ENCODE results near the gene VCAM1. TPM values are rescaled to one million over a fixed set of nuclear protein-coding genes. Genes with fewer than 3 reads are reported as not detected.
A peak's percentile ranks its signal among the peaks of the same experiment; 100 is the strongest.

VCAM1 gene
- total and polyA plus RNA-seq, 2 experiments from 2014 or later, result not detected

DNA sequence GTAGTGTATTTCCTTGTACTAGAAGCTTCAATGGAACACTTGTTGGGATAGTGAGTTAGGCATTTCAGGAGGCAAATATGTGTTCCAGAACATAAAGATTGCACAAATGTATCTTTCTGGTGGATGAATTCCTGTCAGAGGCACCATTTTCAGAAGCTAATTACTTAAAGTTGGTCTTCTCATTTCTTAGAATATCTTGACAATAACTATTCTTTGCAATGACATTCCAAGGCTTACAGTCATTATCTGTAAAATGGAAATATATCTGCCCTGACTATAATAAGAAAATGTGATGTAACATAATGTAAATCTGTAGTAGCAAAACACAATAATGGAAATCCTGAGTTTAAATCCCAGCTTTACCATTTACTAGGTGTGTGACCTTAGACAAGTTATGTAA is 2.7 kb downstream of the VCAM1 start (continued):
- TF ChIP-seq STAT1 (IDR thresholded peaks at IDR 0.05; ENCODE audit: unreplicated experiment) (no peak), NANOG (IDR thresholded peaks at IDR 0.05; ENCODE audit: borderline replicate concordance) (no peak), CTCF (conservative IDR thresholded peaks at IDR 0.05; ENCODE audit: low read depth in 2 of 2) (no peak), JUNB (IDR thresholded peaks at IDR 0.05; ENCODE audit: unreplicated experiment) (no peak)

- no peaks in the 10 kb centered on the region for H3K27me3 ChIP-seq (ENCODE audit: insufficient read depth)
- ATAC-seq, result no peak
- H3K36me3 Mint-ChIP-seq (ENCODE audit: low read depth), result no peaks in the 10 kb centered on the region
- no peaks in the 10 kb centered on the region for H3K27me3 Mint-ChIP-seq (ENCODE audit: insufficient read depth, low read depth, poor library complexity)
- peaks cover 7% of the 10 kb centered on the region; the same call in 2 of the 3 replicates for H3K4me1 Mint-ChIP-seq
- H4K20me1 ChIP-seq (replicated peaks; ENCODE audit: insufficient read depth), result no peaks in the 10 kb centered on the region
- H3K4me3 Mint-ChIP-seq, result no peak overlapping the region
- H3F3A ChIP-seq (replicated peaks; ENCODE audit: low read depth), result no peaks in the 10 kb centered on the region
- H3K36me3 ChIP-seq (ENCODE audit: insufficient read depth), result no peaks in the 10 kb centered on the region
- no peak for DNase-seq (ENCODE audit: low spot score)
- no peak overlapping the region for H3K4me2 ChIP-seq
- H3K27ac ChIP-seq (ENCODE audit: low read depth), result no peak overlapping the region
- H3K9me3 Mint-ChIP-seq, result no peaks in the 10 kb centered on the region
- no peaks in the 10 kb centered on the region for H3K4me1 ChIP-seq (ENCODE audit: insufficient read depth)
- no peak overlapping the region for H3K4me3 ChIP-seq
- no peak overlapping the region for H3K27ac Mint-ChIP-seq
- no peaks in the 10 kb centered on the region for H3K79me2 ChIP-seq (replicated peaks; ENCODE audit: insufficient read depth)
- no peak overlapping the region for H2AFZ ChIP-seq
- no peak for TF ChIP-seq JUNB (IDR thresholded peaks at IDR 0.05; ENCODE audit: unreplicated experiment)
- no peaks in the 10 kb centered on the region for H3K9me2 ChIP-seq (ENCODE audit: insufficient read depth)
Measured at GRCh38 chr1:100724281-100724680, 4.7 kb downstream of the VCAM1 start.

DNA sequence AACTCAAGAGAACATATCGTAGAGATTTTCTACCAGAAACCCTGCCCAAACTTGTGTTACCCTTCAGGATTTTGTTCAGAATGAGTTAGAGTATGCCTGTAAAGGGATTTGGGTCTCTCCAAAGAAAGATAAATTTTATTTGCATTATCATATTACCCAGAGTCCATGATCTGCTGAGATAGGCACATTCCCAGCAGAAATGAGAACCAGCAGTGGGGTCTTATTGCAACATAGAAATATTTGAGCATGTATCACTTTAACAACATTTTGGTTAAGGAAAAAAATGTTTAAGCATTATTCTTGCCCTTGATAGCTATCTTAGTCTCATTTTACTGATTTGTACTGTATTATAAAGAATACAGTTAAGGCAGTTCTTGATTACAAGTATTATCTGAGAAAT is 10.6 kb downstream of the VCAM1 start:
- Mint-ChIP-seq H3K27ac (no peak overlapping the region), H3K4me3 (no peak overlapping the region), H3K9me3 (no peaks in the 10 kb centered on the region), H3K36me3 (ENCODE audit: low read depth) (no peaks in the 10 kb centered on the region), H3K27me3 (ENCODE audit: insufficient read depth, low read depth, poor library complexity) (no peaks in the 10 kb centered on the region), H3K4me1 (no peaks in the 10 kb centered on the region)
- DNase-seq (ENCODE audit: low spot score), result no peak
- Histone ChIP-seq H3K27me3 (ENCODE audit: insufficient read depth) (no peaks in the 10 kb centered on the region), H3F3A (replicated peaks; ENCODE audit: low read depth) (no peaks in the 10 kb centered on the region), H3K4me3 (no peak overlapping the region), H4K20me1 (replicated peaks; ENCODE audit: insufficient read depth) (no peaks in the 10 kb centered on the region), H3K9me2 (ENCODE audit: insufficient read depth) (0 out of 2 replicates have a peak, but pooled peaks cover 2% of the 10 kb centered on the region), H2AFZ (0 out of 2 replicates have a peak overlapping the region, but pooled peaks have one; percentile 24), H3K36me3 (ENCODE audit: insufficient read depth) (no peaks in the 10 kb centered on the region), H3K27ac (ENCODE audit: low read depth) (no peak overlapping the region), H3K79me2 (replicated peaks; ENCODE audit: insufficient read depth) (no peaks in the 10 kb centered on the region), H3K4me1 (ENCODE audit: insufficient read depth) (no peaks in the 10 kb centered on the region), H3K4me2 (no peak overlapping the region)
- ATAC-seq, result no peak
- TF ChIP-seq ETS1 (IDR thresholded peaks at IDR 0.05) (no peak), EZH2 (IDR thresholded peaks at IDR 0.05; ENCODE audit: low read depth, unreplicated experiment) (no peak), JUNB (IDR thresholded peaks at IDR 0.05; ENCODE audit: unreplicated experiment) (no peak), ZNF114 (CRISPR knock-in tag; IDR thresholded peaks at IDR 0.05) (no peak), EZH2phosphoT487 (IDR thresholded peaks at IDR 0.05; ENCODE audit: unreplicated experiment) (no peak), CTCF (conservative IDR thresholded peaks at IDR 0.05; ENCODE audit: low read depth in 2 of 2) (no peak)
- TF ChIP-seq, protein P1, sequence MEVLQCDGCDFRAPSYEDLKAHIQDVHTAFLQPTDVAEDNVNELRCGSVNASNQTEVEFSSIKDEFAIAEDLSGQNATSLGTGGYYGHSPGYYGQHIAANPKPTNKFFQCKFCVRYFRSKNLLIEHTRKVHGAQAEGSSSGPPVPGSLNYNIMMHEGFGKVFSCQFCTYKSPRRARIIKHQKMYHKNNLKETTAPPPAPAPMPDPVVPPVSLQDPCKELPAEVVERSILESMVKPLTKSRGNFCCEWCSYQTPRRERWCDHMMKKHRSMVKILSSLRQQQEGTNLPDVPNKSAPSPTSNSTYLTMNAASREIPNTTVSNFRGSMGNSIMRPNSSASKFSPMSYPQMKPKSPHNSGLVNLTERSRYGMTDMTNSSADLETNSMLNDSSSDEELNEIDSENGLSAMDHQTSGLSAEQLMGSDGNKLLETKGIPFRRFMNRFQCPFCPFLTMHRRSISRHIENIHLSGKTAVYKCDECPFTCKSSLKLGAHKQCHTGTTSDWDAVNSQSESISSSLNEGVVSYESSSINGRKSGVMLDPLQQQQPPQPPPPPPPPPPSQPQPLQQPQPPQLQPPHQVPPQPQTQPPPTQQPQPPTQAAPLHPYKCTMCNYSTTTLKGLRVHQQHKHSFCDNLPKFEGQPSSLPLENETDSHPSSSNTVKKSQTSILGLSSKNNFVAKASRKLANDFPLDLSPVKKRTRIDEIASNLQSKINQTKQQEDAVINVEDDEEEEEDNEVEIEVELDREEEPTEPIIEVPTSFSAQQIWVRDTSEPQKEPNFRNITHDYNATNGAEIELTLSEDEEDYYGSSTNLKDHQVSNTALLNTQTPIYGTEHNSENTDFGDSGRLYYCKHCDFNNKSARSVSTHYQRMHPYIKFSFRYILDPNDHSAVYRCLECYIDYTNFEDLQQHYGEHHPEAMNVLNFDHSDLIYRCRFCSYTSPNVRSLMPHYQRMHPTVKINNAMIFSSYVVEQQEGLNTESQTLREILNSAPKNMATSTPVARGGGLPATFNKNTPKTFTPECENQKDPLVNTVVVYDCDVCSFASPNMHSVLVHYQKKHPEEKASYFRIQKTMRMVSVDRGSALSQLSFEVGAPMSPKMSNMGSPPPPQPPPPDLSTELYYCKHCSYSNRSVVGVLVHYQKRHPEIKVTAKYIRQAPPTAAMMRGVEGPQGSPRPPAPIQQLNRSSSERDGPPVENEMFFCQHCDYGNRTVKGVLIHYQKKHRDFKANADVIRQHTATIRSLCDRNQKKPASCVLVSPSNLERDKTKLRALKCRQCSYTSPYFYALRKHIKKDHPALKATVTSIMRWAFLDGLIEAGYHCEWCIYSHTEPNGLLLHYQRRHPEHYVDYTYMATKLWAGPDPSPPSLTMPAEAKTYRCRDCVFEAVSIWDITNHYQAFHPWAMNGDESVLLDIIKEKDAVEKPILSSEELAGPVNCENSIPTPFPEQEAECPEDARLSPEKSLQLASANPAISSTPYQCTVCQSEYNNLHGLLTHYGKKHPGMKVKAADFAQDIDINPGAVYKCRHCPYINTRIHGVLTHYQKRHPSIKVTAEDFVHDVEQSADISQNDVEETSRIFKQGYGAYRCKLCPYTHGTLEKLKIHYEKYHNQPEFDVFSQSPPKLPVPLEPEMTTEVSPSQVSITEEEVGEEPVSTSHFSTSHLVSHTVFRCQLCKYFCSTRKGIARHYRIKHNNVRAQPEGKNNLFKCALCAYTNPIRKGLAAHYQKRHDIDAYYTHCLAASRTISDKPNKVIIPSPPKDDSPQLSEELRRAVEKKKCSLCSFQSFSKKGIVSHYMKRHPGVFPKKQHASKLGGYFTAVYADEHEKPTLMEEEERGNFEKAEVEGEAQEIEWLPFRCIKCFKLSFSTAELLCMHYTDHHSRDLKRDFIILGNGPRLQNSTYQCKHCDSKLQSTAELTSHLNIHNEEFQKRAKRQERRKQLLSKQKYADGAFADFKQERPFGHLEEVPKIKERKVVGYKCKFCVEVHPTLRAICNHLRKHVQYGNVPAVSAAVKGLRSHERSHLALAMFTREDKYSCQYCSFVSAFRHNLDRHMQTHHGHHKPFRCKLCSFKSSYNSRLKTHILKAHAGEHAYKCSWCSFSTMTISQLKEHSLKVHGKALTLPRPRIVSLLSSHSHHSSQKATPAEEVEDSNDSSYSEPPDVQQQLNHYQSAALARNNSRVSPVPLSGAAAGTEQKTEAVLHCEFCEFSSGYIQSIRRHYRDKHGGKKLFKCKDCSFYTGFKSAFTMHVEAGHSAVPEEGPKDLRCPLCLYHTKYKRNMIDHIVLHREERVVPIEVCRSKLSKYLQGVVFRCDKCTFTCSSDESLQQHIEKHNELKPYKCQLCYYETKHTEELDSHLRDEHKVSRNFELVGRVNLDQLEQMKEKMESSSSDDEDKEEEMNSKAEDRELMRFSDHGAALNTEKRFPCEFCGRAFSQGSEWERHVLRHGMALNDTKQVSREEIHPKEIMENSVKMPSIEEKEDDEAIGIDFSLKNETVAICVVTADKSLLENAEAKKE (CRISPR knock-in tag; IDR thresholded peaks at IDR 0.05), result no peak
